ENCODE results near the gene TUBAL3.

GRCh38 chr10:5404208-5405041 is at the start of gene TUBAL3:
- TF ChIP-seq CTCF (IDR thresholded peaks at IDR 0.05) = no peak
- TF ChIP-seq POLR2A (IDR thresholded peaks at IDR 0.05) = no peak
- TF ChIP-seq EP300 (IDR thresholded peaks at IDR 0.05) = no peak

Measured in ovary (tissue), 3 donors.